WTC11 (cell line): ENCODE results near the gene SKI. TPM values are rescaled to one million over a fixed set of nuclear protein-coding genes. Genes with fewer than 3 reads are reported as not detected.

Source experiments
- E2F1 ChIP-seq: sonication (generic); formaldehyde crosslinking; IDR thresholded peaks from 2 replicates; pipeline ENCODE4 v1.8.0; 2022; ENCODE audit warnings: mild to moderate bottlenecking, missing genetic modification reagents
- FOXP1 ChIP-seq: sonication (generic); formaldehyde crosslinking; IDR thresholded peaks from 2 replicates; pipeline ENCODE4 v1.8.0; 2022; ENCODE audit warnings: missing genetic modification reagents, mild to moderate bottlenecking, moderate library complexity, borderline replicate concordance
- KAT7 ChIP-seq: sonication (generic); formaldehyde crosslinking; IDR thresholded peaks from 2 replicates; pipeline ENCODE4 v1.8.1; 2023; ENCODE audit warnings: missing genetic modification reagents, mild to moderate bottlenecking, borderline replicate concordance
- NR3C1 ChIP-seq: sonication (generic); formaldehyde crosslinking; conservative IDR thresholded peaks from 2 replicates; pipeline ENCODE4 v1.8.1; 2023; ENCODE audit warnings: low read depth, mild to moderate bottlenecking, missing genetic modification reagents
- PRDM15 ChIP-seq: sonication (generic); formaldehyde crosslinking; IDR thresholded peaks from 2 replicates; pipeline ENCODE4 v1.8.0; 2022; ENCODE audit warnings: missing genetic modification reagents
- PREB ChIP-seq: sonication (generic); formaldehyde crosslinking; IDR thresholded peaks from 2 replicates; pipeline ENCODE4 v1.8.1; 2022; ENCODE audit warnings: mild to moderate bottlenecking, missing genetic modification reagents, moderate library complexity, borderline replicate concordance
- ZNF232 ChIP-seq: sonication (generic); formaldehyde crosslinking; IDR thresholded peaks from 2 replicates; pipeline ENCODE4 v1.8.0; 2022; ENCODE audit warnings: mild to moderate bottlenecking, missing genetic modification reagents
- ZNF425 ChIP-seq: fragments of 250-450 bp; sonication (Bioruptor Pico); conservative IDR thresholded peaks from 2 replicates; pipeline ENCODE4 v1.9.0; 2021; ENCODE audit warnings: mild to moderate bottlenecking
- total RNA-seq: library from RNA; stranded (reverse); gene quantifications from 3 replicates; pipeline ENCODE4 v1.2.3, GENCODE V29; 2021
- TF ChIP-seq, protein P1 (sequence below): fragments of 250-450 bp; sonication (Bioruptor Pico); IDR thresholded peaks from 2 replicates; pipeline ENCODE4 v2.1.2; 2022; ENCODE audit warnings: mild to moderate bottlenecking, moderate library complexity

Gene SKI
- total RNA-seq, 1 experiment from 2014 or later, result 88.6 TPM

DNA sequence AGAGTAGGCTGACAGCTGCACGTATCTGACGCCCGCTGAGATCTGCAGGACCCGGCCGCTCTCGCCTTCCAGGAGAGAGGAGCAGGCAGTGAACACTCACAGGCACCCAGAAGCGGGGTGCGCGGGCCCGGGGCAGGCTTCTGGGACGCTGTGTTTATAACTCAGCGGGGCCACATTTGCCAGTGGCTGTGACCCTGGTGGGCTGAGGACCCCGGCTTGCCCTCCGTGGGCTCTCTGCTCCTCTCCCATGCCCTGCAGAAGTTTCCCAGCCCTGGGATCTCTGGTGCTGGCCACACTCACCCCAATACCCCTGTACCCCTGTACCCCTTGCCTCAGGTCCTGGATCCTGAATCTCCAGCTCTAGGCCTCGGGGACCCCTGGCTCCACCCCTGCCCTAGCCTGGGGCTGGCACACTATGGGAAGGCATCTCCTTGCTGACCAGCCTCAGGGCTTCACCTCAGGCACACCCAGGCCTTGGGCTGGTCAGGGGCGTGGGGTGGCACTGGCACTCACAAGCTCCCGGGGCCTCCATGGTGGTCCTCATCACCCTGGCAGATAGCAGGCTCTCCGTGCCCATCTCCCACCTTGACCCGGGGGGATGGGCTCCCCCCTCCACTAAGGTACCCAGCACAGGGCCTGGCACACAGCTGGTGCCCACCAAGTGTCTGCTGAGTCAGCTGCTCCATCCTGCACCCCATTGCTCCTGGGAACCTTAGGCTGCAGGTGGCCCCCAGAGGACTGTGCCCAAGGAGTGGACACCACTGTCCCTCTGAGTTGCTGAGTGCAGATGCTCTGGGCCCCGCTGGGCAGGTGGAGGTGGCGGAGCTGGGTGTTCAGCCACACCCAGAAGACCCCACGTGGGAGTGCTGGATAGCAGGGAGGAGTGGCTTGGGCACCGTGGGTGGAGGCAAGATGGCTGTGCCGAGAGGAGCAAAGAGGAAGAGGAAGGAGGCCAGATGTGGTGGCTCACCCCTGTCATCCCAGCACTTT is 130.8 kb downstream of the SKI start (continued):
- TF ChIP-seq, protein P1, sequence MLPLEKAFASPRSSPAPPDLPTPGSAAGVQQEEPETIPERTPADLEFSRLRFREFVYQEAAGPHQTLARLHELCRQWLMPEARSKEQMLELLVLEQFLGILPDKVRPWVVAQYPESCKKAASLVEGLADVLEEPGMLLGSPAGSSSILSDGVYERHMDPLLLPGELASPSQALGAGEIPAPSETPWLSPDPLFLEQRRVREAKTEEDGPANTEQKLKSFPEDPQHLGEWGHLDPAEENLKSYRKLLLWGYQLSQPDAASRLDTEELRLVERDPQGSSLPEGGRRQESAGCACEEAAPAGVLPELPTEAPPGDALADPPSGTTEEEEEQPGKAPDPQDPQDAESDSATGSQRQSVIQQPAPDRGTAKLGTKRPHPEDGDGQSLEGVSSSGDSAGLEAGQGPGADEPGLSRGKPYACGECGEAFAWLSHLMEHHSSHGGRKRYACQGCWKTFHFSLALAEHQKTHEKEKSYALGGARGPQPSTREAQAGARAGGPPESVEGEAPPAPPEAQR (CRISPR knock-in tag), result no peak
- no peak for TF ChIP-seq FOXP1 (CRISPR knock-in tag)
- no peak for TF ChIP-seq E2F1
- no peak for TF ChIP-seq KAT7 (CRISPR knock-in tag)
- TF ChIP-seq NR3C1, result no peak
- no peak for TF ChIP-seq ZNF425 (CRISPR knock-in tag)
- TF ChIP-seq PREB (CRISPR knock-in tag), result no peak
- no peak for TF ChIP-seq PRDM15 (CRISPR knock-in tag)
- TF ChIP-seq ZNF232 (CRISPR knock-in tag), result no peak
- TF ChIP-seq, all 79 proteins: peak for 0

Other genes with a start within 250 kb of the SKI start
- gene CFAP74, start 224.5 kb upstream of the SKI start, total RNA-seq, result 0.34 to 0.39 TPM (median 0.35 TPM) in 3 replicates
- 1.7 to 2.0 TPM (median 1.8 TPM) in 3 replicates for gene GABRD, start 209.0 kb upstream of the SKI start, total RNA-seq
- 51.9 to 52.9 TPM (median 52.5 TPM) in 3 replicates for gene PRKCZ, start 177.9 kb upstream of the SKI start, total RNA-seq
- 133 to 151 TPM (median 150 TPM) in 3 replicates for gene FAAP20, start 33.5 kb upstream of the SKI start, total RNA-seq
- gene MORN1, start 163.2 kb downstream of the SKI start, total RNA-seq, result 14.5 to 19.7 TPM (median 18.5 TPM) in 3 replicates
- gene RER1, start 163.5 kb downstream of the SKI start, total RNA-seq, result 72.1 to 80.4 TPM (median 79.8 TPM) in 3 replicates
- gene PEX10, start 184.2 kb downstream of the SKI start, total RNA-seq, result 28.6 to 31.7 TPM (median 29.3 TPM) in 3 replicates
- gene PLCH2, start 248.0 kb downstream of the SKI start, total RNA-seq, result 0.05 to 0.18 TPM (median 0.17 TPM) in 3 replicates